GM18870 (cell line): ENCODE measurements around the gene RPL37A.

Experiments used
- ATAC-seq: cut with Tn5 transposase; IDR thresholded peaks from one replicate; pipeline ENCODE4 v1.9.1; 2021; ENCODE audit warnings: moderate library complexity; ENCODE audit not compliant: unreplicated experiment

The RPL37A gene

DNA sequence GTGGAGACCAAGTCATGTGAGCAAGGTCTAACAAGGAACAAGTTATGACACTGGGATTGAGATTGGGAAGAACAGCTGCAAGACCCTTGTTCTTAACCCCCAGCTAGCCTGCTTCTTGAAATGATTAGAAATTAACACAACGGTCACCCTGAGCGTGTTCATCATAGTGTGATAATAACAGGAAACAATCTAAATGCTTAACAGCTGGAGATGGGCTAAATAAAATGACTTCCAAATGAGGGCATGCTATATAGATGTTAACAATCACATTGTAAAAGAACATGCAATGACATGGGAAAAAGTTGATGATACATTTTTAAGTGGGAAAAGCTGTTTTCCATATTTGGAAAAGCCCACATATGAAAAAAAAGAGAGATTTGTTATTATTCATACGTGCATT, 47.6 kb downstream of the RPL37A start:
- no peak for ATAC-seq

DNA sequence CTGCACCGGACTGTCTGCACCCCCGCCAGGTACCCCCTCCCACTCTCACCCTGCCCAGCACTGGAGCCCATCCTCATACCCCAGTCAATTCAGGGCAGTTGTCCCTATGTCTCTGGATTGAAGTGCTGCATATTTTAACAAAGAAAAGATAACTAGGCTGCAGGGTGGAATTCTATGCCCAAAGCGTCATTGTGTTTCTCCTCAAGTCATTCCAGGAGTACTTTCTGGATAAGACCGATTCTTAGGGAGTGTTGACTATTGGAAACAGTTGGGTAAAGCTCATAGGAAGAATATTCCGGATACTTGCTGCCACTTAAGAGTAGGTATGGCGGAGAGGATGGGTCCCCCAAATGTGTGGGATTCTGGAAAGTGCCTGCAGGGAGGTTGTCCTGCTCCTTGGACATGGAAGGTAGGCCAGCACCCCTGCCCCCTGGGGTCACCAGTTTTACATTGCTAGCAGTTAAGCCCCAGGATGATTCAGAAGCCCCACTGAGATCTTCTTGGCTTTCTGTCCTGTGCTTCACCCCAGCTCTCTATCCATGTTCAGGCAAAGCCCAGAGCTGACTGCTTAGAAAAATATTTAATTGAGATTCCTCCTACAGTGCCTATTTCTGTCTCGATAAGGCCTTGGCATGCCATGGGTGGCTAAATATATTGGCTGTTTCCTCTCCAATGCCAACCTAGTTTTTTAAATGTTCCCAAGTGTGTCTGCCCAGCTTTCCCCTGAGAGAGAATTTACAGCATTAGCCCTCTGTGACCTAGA, 48.2 kb downstream of the RPL37A start:
- no peak for ATAC-seq

DNA sequence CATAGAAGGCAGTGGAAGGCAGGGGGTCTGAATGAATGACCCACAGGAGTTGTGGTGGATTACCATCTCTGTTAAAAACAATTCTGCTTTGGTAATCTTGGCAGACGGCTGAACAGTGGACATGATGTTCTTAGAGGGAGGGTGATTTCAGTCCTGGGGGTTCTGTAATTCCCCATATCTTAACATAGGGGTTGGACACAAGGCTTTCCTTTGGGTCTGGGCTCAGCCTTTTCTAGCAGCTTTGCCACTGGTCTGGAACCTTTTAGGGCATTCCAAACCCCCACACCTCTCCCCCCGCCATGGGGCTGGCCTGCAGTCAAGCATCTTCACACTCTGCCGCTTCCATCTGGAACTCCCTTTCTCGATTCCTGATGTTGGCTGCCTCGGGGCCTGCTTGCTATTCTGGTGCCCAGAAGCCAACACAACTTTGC, 50.3 kb downstream of the RPL37A start:
- ATAC-seq, result no peak

DNA sequence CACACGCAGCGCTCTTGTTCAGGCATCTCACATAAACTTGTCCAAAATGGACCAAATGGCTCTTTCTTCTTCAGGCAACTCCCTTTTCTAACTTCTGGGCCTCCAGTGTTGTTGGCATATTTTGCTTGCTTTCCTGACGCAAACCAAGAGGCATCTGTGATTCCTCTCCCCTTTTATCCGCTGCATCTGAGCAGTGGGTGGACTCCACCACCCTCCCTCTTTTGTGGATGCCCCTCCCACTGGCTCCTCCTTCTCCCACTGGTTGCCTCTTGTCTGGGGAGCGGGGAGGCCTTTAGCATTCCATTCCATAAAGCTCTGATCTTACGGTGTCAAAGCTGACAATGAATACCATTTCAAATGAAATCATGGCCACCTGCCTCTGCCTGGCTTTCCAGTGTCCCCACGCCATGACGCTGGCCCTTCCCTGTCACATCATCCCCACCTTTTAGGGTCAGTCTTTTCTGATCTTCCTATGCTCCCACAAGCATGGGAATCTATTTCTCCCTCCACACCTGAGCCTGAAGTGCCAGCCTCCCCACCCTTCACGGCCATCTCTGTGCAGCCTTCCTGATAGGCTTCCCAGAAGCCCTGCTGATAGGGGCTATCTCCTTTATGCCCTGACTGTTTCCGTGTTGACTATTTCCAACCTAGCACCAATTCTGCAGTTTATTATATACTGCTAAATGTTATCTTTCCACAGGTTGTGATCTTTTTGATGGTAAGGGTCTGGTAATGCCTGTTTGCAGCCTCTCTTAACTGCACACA, 51.5 kb downstream of the RPL37A start:
- ATAC-seq, result no peak

DNA sequence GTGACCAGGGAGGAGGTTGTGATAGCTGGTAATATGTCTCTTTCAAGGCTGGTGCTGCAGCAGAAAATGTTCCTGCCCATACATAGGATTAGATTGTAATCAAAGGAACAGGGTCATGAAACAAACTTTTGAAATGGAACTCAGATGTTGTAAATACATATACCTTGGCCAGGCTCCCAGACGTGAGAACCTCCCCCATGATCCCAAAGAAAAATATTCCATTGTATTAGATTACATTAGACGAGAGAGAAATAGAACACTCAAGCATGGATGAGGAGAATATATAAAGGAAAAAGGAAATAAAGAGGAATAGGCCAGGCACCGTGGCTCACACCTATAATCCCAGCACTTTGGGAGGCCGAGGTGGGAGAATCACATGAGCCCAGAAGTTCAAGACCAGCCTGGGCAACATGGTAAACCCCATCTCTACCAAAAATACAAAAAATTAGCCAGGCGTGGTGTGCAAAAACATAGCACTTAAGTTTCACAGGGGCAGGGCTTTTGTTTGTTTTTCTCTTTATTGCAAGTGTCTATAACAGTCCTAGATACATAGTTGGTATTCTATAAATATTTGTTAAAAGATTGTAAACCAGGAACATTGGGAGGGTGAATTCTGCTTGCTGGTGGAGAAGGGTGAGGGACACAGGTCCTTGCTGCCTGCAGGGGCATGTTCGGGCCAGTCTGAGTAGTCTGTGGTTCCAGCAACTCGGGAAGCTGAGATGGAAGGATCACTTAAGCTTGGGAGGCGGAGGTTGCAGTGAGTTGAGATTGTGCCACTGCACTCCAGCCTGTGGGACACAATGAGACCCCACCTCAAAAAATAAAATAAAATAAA, 52.8 kb downstream of the RPL37A start:
- no peak for ATAC-seq

DNA sequence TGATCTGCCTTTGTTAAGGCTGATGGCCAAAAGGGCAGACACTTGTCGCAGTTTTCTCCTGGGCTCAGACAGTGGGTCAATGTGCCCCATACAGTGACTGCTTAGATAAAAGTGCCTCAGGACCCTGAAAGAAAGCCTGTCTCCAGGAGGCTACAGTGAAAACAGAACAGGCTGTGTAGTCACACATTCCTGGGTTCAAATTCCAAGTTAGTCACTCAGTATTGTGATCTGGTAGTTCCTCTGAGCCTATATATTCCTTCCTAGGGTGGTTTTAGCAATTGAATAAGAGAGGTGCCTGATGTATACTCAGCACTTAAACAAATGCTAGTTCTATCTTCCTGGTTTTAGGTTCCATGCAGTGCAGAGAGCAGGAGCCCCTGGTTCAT, 54.4 kb downstream of the RPL37A start:
- ATAC-seq, result no peak
